Measurements from ENCODE around the gene FOXL3.

FOXL3 gene

GRCh38 chr7:266851-267840 lies 22.8 kb upstream of the FOXL3 start:
- DNase-seq (ENCODE audit: low read depth in 2 of 2), result no peak

- DNase-seq (ENCODE audit: low read depth in 2 of 2), result no peak
Observed at GRCh38 chr7:268991-269390, 21.0 kb upstream of the FOXL3 start.

GRCh38 chr7:269721-270120 lies 20.2 kb upstream of the FOXL3 start:
- no peak for DNase-seq (ENCODE audit: low read depth in 2 of 2)

GRCh38 chr7:270351-270983 lies 19.5 kb upstream of the FOXL3 start:
- no peak for DNase-seq (ENCODE audit: low read depth in 2 of 2)

GRCh38 chr7:271266-272107 lies 18.5 kb upstream of the FOXL3 start:
- no peak for DNase-seq (ENCODE audit: low read depth in 2 of 2)

- DNase-seq (ENCODE audit: low read depth in 2 of 2), result no peak
Observed at GRCh38 chr7:272108-272615, 17.8 kb upstream of the FOXL3 start.

- DNase-seq (ENCODE audit: low read depth in 2 of 2), result no peak
Observed at GRCh38 chr7:272631-273030, 17.3 kb upstream of the FOXL3 start.

GRCh38 chr7:273327-273726 lies 16.6 kb upstream of the FOXL3 start:
- DNase-seq (ENCODE audit: low read depth in 2 of 2), result no peak

GRCh38 chr7:274266-274665 lies 15.7 kb upstream of the FOXL3 start:
- no peak for DNase-seq (ENCODE audit: low read depth in 2 of 2)

GRCh38 chr7:276230-276835 lies 13.6 kb upstream of the FOXL3 start:
- DNase-seq (ENCODE audit: low read depth in 2 of 2), result no peak

GRCh38 chr7:277228-277627 lies 12.7 kb upstream of the FOXL3 start:
- no peak for DNase-seq (ENCODE audit: low read depth in 2 of 2)

- DNase-seq (ENCODE audit: low read depth in 2 of 2), result no peak
Observed at GRCh38 chr7:278081-278480, 11.9 kb upstream of the FOXL3 start.

GRCh38 chr7:279821-280220 lies 10.1 kb upstream of the FOXL3 start:
- DNase-seq (ENCODE audit: low read depth in 2 of 2), result no peak

- no peak for DNase-seq (ENCODE audit: low read depth in 2 of 2)
Observed at GRCh38 chr7:280461-280860, 9.5 kb upstream of the FOXL3 start.

GRCh38 chr7:281637-282036 lies 8.3 kb upstream of the FOXL3 start:
- DNase-seq (ENCODE audit: low read depth in 2 of 2), result no peak

- no peak for DNase-seq (ENCODE audit: low read depth in 2 of 2)
Observed at GRCh38 chr7:282621-283020, 7.3 kb upstream of the FOXL3 start.

GRCh38 chr7:284762-285722 lies 4.9 kb upstream of the FOXL3 start:
- DNase-seq (ENCODE audit: low read depth in 2 of 2), result no peak

GRCh38 chr7:285731-286130 lies 4.2 kb upstream of the FOXL3 start:
- DNase-seq (ENCODE audit: low read depth in 2 of 2), result no peak

GRCh38 chr7:286266-286665 lies 3.7 kb upstream of the FOXL3 start:
- no peak for DNase-seq (ENCODE audit: low read depth in 2 of 2)

GRCh38 chr7:288671-289101 lies 1.3 kb upstream of the FOXL3 start:
- DNase-seq (ENCODE audit: low read depth in 2 of 2), result no peak

Data from stimulated activated CD8-positive, alpha-beta memory T cell treated with anti-CD3 and anti-CD28 coated beads, Interleukin-2, amount 100 ng/mL, for 1 hour (primary cell).